C4-2B (cell line): Measurements from ENCODE around the gene GTF3C5.

Experiments used
- ZFX ChIP-seq: fragments of 450-650 bp; IDR thresholded peaks from 2 replicates; pipeline ENCODE4 v1.6.1; 2017
- TF ChIP-seq, protein P1 (sequence below): fragments of 450-650 bp; conservative IDR thresholded peaks from 2 replicates; pipeline ENCODE4 v1.5.1; 2017; ENCODE audit warnings: mild to moderate bottlenecking

- TF ChIP-seq, protein P1, sequence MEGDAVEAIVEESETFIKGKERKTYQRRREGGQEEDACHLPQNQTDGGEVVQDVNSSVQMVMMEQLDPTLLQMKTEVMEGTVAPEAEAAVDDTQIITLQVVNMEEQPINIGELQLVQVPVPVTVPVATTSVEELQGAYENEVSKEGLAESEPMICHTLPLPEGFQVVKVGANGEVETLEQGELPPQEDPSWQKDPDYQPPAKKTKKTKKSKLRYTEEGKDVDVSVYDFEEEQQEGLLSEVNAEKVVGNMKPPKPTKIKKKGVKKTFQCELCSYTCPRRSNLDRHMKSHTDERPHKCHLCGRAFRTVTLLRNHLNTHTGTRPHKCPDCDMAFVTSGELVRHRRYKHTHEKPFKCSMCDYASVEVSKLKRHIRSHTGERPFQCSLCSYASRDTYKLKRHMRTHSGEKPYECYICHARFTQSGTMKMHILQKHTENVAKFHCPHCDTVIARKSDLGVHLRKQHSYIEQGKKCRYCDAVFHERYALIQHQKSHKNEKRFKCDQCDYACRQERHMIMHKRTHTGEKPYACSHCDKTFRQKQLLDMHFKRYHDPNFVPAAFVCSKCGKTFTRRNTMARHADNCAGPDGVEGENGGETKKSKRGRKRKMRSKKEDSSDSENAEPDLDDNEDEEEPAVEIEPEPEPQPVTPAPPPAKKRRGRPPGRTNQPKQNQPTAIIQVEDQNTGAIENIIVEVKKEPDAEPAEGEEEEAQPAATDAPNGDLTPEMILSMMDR, result no peak
- no peak for TF ChIP-seq ZFX
Observed at GRCh38 chr9:133004091-133004998, 26.5 kb upstream of the GTF3C5 start.
